Lung (tissue), 12 donors: ENCODE data around the gene ECM2. TPM values are rescaled to one million over a fixed set of nuclear protein-coding genes. Genes with fewer than 3 reads are reported as not detected.

Source experiments
- ATAC-seq: fragments of 200-7000 bp; cut with Tn5 transposase; one replicate; pipeline ENCODE4 v1.9.1; 2020; ENCODE audit warnings: moderate number of reproducible peaks; ENCODE audit not compliant: insufficient read depth, low FRiP score
- DNase-seq, 3 donors: peaks; one replicate each; pipeline ENCODE4 v3.0.0-alpha.2; 2013 to 2017
- H3K27ac ChIP-seq, 2 donors: one replicate each; pipeline ENCODE4 v1.5.1; 2013; ENCODE audit warnings: mild to moderate bottlenecking in 2 of 2, moderate library complexity in 2 of 2, control low read depth in 1 of 2, inconsistent platforms in 1 of 2, low read depth in 1 of 2, low read length in 1 of 2
- H3K27me3 ChIP-seq, 3 donors: one replicate each; pipeline ENCODE4 v1.5.1; 2013; ENCODE audit warnings: low read length in 2 of 3; ENCODE audit not compliant: control insufficient read depth in 3 of 3, insufficient read depth in 3 of 3
- H3K36me3 ChIP-seq, 4 donors: one replicate each; pipeline ENCODE4 v1.5.1; 2013; ENCODE audit warnings: low read length in 4 of 4, mild to moderate bottlenecking in 1 of 4, moderate library complexity in 1 of 4; ENCODE audit not compliant: control insufficient read depth in 4 of 4, insufficient read depth in 4 of 4
- H3K4me1 ChIP-seq, 5 donors: one replicate each; pipeline ENCODE4 v1.5.1; 2013; ENCODE audit warnings: low read length in 5 of 5, mild to moderate bottlenecking in 2 of 5, moderate library complexity in 1 of 5; ENCODE audit not compliant: control insufficient read depth in 5 of 5, insufficient read depth in 5 of 5
- H3K4me3 ChIP-seq: one replicate; pipeline ENCODE4 v1.5.1; 2013; ENCODE audit warnings: mild to moderate bottlenecking, control low read depth, moderate library complexity
- H3K9ac ChIP-seq, 2 donors: one replicate each; pipeline ENCODE4 v1.5.1; 2013; ENCODE audit warnings: low read length in 2 of 2, control low read depth in 1 of 2; ENCODE audit not compliant: insufficient read depth in 1 of 2
- H3K9me3 ChIP-seq, 4 donors: one replicate each; pipeline ENCODE4 v1.5.1; 2013; ENCODE audit warnings: low read length in 3 of 4, mild to moderate bottlenecking in 1 of 4, moderate library complexity in 1 of 4; ENCODE audit not compliant: control insufficient read depth in 4 of 4, insufficient read depth in 3 of 4
- CTCF ChIP-seq: IDR thresholded peaks from 2 replicates; pipeline ENCODE4 v1.5.1; 2012; ENCODE audit warnings: mild to moderate bottlenecking; ENCODE audit errors: control extremely low read depth, extremely low read depth
- WGBS, 2 donors: extraction: QIAGEN DNeasy Blood & Tissue Kit; methylation state at CpG; one replicate each; pipeline ENCODE4 v1.1.7; 2013; 5-methylcytosine and 5-hydroxymethylcytosine counted together
- polyA plus RNA-seq, 2 donors: library from polyadenylated mRNA; stranded (reverse); fragments of 200-250 nt; gene quantifications; one replicate each; pipeline ENCODE4 v1.2.1, GENCODE V29; 2013
- total RNA-seq, 2 donors: library from RNA; depleted of rRNA in 1 of 2; stranded (reverse); fragments of >200 nt in 1 of 2; gene quantifications; one replicate each; pipeline ENCODE4 v1.2.1, GENCODE V29; 2014 to 2021
- donor health status: control.
- donor health status: control.
- donor health status: Bipolar disorder and iron deficiency.
- donor health status: healthy.
- donor health status: DM: yes; HTN: yes; CAD: no.

Gene ECM2
- total and polyA plus RNA-seq, 4 donors: 0.92 to 63.1 (median 2.4) TPM

- H3K4me1 ChIP-seq: peaks cover 0 to 31% (median 5%) of the 10 kb centered on the region in 5 donors
Observed at GRCh38 chr9:92508018-92508820, 27.6 kb downstream of the ECM2 start.

DNA sequence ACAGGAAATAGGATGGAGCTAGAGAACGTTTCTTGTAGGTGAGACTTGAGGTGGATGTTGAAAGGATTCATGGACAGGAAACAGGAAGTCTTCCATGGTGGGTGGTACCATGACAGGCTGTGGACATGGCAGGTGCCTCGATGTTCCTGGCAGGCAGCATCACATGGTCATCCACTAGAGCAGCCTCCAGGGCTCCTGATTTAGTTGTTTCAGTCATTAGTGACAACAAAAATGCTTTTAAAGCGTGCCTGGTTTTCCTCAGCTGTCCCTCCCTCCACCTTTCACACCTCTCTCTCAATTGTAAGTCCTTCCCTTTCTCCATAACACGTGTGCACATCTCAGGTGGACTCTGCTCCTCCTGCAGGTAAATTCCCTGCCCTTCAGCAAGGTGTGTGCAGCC, 28.3 kb downstream of the ECM2 start:
- 58 to 64% methylated on average over 4 of the region's 4 CpGs for WGBS, 2 donors

More at GRCh38 chr9:92508018-92508820, 27.6 kb downstream of the ECM2 start:
- H3K27me3 ChIP-seq: no peaks in the 10 kb centered on the region
- 57 to 77% methylated on average over 10 of the region's 10 CpGs for WGBS, 2 donors
- peaks cover 0 to 3% (median 0%) of the 10 kb centered on the region in 4 donors for H3K36me3 ChIP-seq
- no peak overlapping the region for H3K9ac ChIP-seq
- DNase-seq: peak; percentile 61 to 92 (median 82)
- no peak overlapping the region for H3K4me3 ChIP-seq
- H3K27ac ChIP-seq: peak overlapping the region in 1 of 2 donors; percentile 2
- no peaks in the 10 kb centered on the region for H3K9me3 ChIP-seq
- TF ChIP-seq CTCF: no peak
- no peak for ATAC-seq

GRCh38 chr9:92507005-92507404, 28.8 kb downstream of the ECM2 start:
- Histone ChIP-seq H3K4me3 (no peak overlapping the region), H3K27me3 (no peaks in the 10 kb centered on the region), H3K36me3 (peaks cover 0 to 9% (median 0%) of the 10 kb centered on the region in 4 donors), H3K4me1 (peaks cover 0 to 31% (median 5%) of the 10 kb centered on the region in 5 donors), H3K27ac (peak overlapping the region in 1 of 2 donors; percentile 69), H3K9me3 (no peaks in the 10 kb centered on the region), H3K9ac (no peak overlapping the region)
- TF ChIP-seq CTCF: no peak
- DNase-seq: no peak
- 76 to 86% methylated on average over 2 of the region's 2 CpGs for WGBS, 2 donors
- ATAC-seq: no peak

More for the DNA sequence above, 28.3 kb downstream of the ECM2 start:
- Histone ChIP-seq H3K27me3 (no peaks in the 10 kb centered on the region), H3K9me3 (no peaks in the 10 kb centered on the region), H3K4me3 (no peak overlapping the region), H3K27ac (peak overlapping the region in 1 of 2 donors; percentile 6), H3K4me1 (peaks cover 0 to 31% (median 5%) of the 10 kb centered on the region in 5 donors), H3K36me3 (peaks cover 0 to 5% (median 0%) of the 10 kb centered on the region in 4 donors), H3K9ac (no peak overlapping the region)
- no peak for ATAC-seq
- no peak for DNase-seq
- TF ChIP-seq CTCF: no peak
